ENCODE measurements around the gene PRCP.

PRCP gene

DNA sequence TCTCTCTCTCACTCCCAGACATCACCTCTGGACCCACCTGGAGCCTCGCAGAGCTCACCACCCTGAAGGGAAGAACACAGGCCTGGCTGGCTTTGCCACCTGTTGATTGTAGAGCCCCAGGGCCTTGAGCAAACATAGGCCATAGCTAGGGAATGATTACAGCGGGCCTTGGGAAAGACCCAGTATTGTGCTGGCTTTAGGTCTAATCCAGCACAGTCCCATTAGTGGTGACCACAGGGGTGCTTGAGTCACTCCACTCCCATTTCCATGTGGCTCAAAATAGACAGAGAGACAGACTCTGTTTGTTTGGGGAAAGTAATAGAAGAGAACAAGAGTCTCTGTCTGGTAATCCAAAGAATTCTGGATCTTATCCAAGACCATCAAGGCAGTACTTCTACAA lies 123.9 kb downstream of the PRCP start:
- DNase-seq, result no peak

GRCh38 chr11:82775736-82776346 lies 124.4 kb downstream of the PRCP start:
- peak in 1 of 2 donors; percentile 3 for DNase-seq

DNA sequence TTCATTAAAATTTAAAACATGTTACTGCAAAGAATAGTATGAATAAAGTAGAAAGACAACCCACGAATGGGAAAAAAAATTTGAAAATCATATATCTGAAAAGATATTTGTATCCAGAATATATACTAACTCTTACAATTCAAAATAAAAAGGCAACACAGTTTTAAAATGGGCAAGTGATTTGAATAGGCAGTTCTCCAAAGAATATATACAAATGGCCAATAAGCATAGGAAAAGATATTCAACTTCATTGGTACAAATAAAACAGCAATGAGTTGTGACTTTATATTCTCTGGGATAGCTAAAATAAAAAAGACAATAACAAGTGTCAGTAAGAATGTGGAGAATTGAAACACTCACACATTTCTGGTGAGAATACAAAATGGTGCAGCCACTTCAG lies 125.0 kb downstream of the PRCP start:
- no peak for DNase-seq

Measured in bone marrow (tissue), 2 donors.